ENCODE results near the gene GNS. TPM values are rescaled to one million over a fixed set of nuclear protein-coding genes. Genes with fewer than 3 reads are reported as not detected.

The GNS gene
- total and polyA plus RNA-seq, 8 donors = 7.1 to 66.0 (median 26.0) TPM

DNA sequence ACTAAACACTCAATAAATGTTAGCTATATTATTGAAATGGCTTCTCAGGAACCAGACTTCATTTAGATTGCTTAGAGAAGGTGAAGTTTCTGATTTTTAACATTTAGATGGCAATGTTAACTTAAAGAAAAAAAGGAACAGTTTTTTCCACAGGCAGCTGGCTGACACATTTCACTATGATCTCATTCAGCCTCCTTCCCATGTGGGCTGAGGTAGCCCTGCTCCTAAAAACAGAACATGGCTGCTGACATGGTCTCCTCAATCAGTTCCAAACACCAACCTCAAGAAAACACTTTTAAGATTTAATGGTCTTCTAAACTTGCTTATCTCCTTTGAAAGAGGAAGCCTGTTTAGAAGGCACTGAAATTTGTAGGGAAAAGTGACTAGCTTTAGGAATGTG, 23.8 kb downstream of the GNS start:
- intact Hi-C loops (cut with DNase I) = no loop called here
- Histone ChIP-seq H3K27ac (no peak overlapping the region), H3K4me3 (no peak overlapping the region), H3K27me3 (no peaks in the 10 kb centered on the region), H3K9me3 (no peaks in the 10 kb centered on the region), H3K4me1 (no peaks in the 10 kb centered on the region), H3K36me3 (peaks cover 7 to 35% (median 11%) of the 10 kb centered on the region in 3 donors)
- FAIRE-seq = no peak
- DNase-seq = no peak
- TF ChIP-seq, protein P1, sequence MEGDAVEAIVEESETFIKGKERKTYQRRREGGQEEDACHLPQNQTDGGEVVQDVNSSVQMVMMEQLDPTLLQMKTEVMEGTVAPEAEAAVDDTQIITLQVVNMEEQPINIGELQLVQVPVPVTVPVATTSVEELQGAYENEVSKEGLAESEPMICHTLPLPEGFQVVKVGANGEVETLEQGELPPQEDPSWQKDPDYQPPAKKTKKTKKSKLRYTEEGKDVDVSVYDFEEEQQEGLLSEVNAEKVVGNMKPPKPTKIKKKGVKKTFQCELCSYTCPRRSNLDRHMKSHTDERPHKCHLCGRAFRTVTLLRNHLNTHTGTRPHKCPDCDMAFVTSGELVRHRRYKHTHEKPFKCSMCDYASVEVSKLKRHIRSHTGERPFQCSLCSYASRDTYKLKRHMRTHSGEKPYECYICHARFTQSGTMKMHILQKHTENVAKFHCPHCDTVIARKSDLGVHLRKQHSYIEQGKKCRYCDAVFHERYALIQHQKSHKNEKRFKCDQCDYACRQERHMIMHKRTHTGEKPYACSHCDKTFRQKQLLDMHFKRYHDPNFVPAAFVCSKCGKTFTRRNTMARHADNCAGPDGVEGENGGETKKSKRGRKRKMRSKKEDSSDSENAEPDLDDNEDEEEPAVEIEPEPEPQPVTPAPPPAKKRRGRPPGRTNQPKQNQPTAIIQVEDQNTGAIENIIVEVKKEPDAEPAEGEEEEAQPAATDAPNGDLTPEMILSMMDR (IDR thresholded peaks at IDR 0.05) = no peak
- no peak for ATAC-seq

DNA sequence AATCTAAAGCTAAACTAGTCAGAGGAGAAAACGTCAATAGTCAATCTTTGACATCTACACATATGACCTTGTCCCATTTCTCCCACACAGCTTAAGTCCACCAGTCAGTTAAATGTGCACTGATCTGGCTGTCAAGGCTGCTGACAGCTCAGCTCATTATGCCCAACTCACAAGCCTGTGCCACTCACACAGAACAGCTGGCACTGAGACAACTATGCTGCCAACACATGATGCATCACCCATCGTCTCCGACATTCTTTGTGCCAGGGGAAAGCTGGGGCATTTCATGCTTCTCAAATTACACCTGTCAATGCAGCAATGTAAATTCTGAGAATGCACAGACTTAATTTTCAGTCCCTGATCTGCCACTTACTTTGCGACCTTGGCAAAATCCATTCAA, 25.3 kb downstream of the GNS start:
- intact Hi-C loops (cut with DNase I) = no loop called here
- peaks cover 7 to 23% (median 11%) of the 10 kb centered on the region in 3 donors for H3K36me3 ChIP-seq
- FAIRE-seq (no peak), DNase-seq (peak in 3 of 6 donors; percentile 29 to 61 (median 44)), ATAC-seq (peak; percentile 56 to 76 (median 66))
- TF ChIP-seq, protein P1 (IDR thresholded peaks at IDR 0.05) = no peak
- H3K9me3 ChIP-seq = no peaks in the 10 kb centered on the region
- H3K27me3 ChIP-seq = no peaks in the 10 kb centered on the region
- H3K4me1 ChIP-seq = no peaks in the 10 kb centered on the region
- H3K27ac ChIP-seq = no peak overlapping the region
- 30 to 33% methylated on average over 4 of the region's 4 CpGs for WGBS, 2 donors
- no peak overlapping the region for H3K4me3 ChIP-seq

DNA sequence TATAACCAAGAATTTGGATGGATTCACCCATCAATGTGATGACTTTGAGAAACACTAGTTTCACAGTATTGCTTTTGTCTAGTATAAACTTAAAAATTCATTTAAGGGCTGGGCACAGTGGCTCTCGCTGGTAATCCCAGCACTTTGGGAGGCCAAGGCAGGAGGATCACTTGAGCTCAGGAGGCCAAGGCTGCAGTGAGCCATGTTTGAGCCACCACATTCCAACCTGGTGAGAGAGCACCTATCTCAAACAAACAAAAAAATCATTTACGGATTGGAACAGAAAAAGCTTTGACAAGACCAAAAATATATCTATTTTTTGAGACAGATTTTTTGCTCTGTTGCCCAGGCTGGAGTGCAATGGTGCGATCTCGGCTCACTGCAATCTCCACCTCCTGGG, 27.5 kb downstream of the GNS start:
- TF ChIP-seq, protein P1 (IDR thresholded peaks at IDR 0.05) = no peak
- 93% methylated on average over 4 of the region's 4 CpGs for WGBS, 2 donors
- FAIRE-seq (no peak), ATAC-seq (no peak), DNase-seq (no peak)
- Histone ChIP-seq H3K27me3 (no peaks in the 10 kb centered on the region), H3K4me3 (no peak overlapping the region), H3K4me1 (no peaks in the 10 kb centered on the region), H3K27ac (no peak overlapping the region), H3K36me3 (peaks cover 3 to 10% (median 4%) of the 10 kb centered on the region in 3 donors), H3K9me3 (no peaks in the 10 kb centered on the region)
- intact Hi-C loops (cut with DNase I) = no loop called here

DNA sequence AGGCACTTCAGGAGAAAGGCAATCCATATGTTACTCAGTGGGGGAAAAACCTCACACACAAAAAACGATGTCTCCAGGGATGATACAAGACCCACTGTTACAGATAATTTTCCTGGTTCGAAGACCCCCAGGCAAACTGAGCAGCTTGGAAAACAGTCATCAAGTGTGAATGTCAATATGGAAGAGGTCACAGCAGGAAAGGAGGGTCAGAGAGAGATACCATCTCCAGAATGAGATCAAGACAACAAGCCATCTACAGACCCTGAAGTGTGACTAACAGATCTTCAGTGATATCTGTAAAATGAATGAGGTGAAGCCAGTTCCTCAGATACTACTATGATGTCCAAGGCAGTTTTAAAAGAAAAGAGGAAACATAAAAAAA, 28.6 kb downstream of the GNS start:
- WGBS, 2 donors = 67 to 71% methylated on average over 2 of the region's 2 CpGs
- intact Hi-C loops (cut with DNase I) = no loop called here

DNA sequence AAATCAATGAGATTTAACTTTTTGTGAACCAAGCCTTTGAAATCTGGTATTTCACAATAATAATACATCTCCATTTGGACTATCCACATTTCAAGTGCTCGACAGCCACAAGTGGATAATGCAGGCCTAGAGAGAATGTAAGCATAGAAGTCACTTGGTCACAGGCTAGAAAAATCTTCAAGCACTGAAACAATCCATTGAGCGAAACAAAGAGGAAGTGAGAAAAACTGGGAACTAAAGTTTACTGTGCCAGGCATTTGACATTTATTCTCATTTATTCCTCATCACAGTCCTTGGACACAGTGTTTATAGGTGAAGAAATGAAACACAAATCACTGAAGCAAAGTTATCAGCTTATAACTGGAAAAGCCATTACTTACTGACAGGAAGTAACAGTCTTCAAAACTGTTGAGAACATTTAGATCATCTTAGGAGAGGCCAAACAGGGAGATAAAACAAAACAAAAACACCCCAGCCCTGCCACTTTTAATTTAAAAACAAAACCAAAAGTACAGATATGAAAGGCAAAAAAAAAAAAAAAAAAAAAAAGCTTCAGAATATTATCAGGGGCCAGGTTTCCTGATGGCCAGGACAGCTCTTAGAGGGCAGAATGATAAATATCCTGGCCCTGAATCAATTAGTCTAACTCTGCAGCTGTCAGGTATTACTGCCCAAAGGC, 29.2 kb downstream of the GNS start:
- H3K27me3 ChIP-seq = no peaks in the 10 kb centered on the region
- DNase-seq (no peak), ATAC-seq (peak in 3 of 4 donors; percentile 18 to 29 (median 28)), FAIRE-seq (no peak)
- TF ChIP-seq, protein P1 (IDR thresholded peaks at IDR 0.05) = no peak
- intact Hi-C loops (cut with DNase I) = no loop called here
- peaks cover 0 to 3% (median 0%) of the 10 kb centered on the region in 3 donors for H3K36me3 ChIP-seq
- peak overlapping the region in 2 of 4 donors; percentile 11 to 15 for H3K27ac ChIP-seq
- H3K9me3 ChIP-seq = no peaks in the 10 kb centered on the region
- no peaks in the 10 kb centered on the region for H3K4me1 ChIP-seq
- 84 to 89% methylated on average over 2 of the region's 2 CpGs for WGBS, 2 donors
- H3K4me3 ChIP-seq = no peak overlapping the region

More for the DNA sequence above, 28.6 kb downstream of the GNS start:
- Histone ChIP-seq H3K27me3 (no peaks in the 10 kb centered on the region), H3K27ac (peak overlapping the region in 1 of 4 donors; percentile 15), H3K4me3 (no peak overlapping the region), H3K9me3 (no peaks in the 10 kb centered on the region), H3K4me1 (no peaks in the 10 kb centered on the region), H3K36me3 (peaks cover 0 to 6% (median 0%) of the 10 kb centered on the region in 3 donors)
- FAIRE-seq (no peak), ATAC-seq (no peak), DNase-seq (no peak)
- TF ChIP-seq, protein P1 (IDR thresholded peaks at IDR 0.05) = no peak

All from pancreas (tissue), 10 donors.